ENCODE results near the gene MMS22L.
"Not testable (repeated sequence)": the region's sequence is repeated elsewhere in the genome, so short reads cannot be mapped to it uniquely, and the experiment has no call there.

The MMS22L gene

DNA sequence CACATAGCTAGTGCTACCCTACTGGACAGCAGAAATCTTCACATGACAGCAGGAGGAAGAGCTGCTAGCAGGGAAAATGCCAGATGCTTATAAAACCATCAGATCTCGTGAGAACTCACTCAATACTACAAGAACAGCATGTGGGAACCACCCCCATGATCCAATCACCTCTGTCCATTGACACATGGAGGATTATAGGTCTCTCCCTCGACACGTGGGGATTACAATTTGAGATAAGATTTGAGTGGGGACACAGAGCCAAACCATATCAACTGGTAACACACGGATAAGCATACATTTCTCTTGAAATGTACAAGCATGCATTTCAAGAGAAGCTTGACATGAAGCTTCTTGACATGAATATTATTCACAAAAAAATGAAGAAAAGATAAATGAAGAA lies 64.1 kb downstream of the MMS22L start:
- DNase-seq: no peak

DNA sequence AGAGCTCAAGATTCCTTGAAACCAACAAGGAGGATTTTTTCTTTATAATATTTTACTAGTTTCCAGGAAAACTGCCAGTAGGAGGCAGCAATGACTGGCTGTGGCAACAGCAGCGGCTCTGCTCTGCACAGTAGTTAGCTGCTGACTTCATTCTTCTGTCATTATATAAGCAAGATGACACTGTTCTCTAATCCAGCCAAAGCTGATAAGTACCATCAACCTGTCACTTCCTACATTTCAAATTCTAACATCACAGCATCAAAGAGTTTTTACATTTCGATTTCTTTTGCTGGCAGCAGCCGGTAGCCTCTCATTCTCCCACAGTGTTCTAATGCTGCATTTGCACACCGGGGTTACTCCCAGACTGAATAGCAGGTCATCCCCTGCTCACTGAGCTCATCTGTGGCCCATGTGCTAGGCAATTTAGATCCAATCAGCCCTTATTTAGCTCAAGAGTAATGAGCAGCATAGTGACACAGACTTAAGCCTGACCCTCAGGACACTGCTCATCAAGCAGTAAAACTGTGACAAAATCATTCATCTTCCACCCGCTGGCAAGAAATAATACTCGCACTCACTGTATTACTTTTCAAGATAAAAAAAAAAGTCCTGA lies 67.8 kb downstream of the MMS22L start:
- no peak for DNase-seq

DNA sequence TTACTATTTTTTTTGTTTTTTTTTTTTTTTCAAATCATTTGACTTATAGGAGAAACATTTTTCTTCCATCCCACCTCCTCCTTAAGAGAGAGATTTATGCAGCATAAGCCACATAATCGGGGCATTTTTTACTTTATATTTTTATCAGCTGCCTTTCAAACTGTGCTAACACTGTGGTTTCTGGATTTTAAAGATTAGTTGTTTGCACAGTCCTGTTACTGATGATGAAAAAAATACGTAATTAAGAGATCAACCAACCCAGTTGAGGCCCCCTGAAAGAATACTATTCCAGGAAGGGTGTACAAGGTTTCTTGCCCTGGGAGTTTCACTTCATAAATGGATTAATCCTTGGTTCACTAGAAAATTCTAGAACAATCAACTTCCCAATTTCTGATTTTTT lies 68.3 kb downstream of the MMS22L start:
- no peak for DNase-seq

DNA sequence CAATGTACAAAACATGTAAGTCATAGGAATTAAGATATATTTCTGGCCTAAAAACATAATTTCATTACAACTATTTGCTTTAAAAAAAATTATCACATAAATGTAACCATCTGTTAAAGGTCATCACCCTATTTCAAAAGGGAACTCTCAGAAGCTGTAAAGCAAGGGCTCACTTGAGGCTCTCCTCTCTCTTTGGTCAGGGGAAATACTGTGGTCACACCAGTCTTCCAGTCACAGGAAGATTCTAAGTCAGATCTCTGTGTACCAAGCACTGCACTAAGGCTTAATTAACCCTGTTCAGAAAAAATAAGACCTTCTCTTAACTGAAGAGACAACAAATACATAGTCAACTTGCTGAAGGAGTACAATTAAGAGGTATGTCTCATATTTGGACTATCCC lies 75.6 kb downstream of the MMS22L start:
- DNase-seq: no peak

DNA sequence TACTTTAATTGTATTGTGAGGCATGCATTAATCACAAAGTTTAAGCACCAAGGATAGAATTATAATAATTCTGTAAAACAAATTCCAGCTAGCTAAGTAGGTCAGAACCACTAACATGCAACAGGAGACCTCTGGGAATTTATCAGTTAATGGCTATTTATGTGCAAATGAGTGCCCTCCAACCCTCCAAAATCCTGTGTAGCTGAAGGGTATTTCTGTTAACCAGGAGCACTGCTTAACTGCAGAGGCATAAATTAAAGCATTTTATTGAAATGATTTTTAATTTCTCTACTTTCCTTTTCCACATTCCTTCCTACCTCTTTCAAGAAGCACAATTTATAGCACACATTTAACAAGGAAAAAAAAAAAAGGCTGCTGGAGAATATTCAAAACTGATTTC lies 77.0 kb downstream of the MMS22L start:
- no peak for DNase-seq

DNA sequence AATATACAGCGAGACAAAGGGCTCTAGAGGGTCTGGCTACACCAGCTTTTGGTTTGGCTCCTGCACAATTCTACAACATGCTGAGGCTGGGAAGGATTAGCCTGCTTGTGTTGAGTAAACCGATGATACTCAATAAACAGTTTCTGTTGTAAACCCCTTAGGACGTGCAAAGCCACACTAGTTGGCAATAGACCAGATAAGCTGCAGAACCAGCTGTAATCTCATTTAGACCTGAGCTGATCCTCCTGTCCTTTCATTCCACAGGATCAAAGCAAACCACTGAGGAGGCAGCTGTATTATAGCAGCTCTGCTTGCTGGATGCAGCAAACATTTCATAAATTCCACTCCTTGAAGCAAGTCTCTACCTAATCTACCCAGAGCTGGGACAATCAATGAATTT lies 79.7 kb downstream of the MMS22L start:
- DNase-seq: no peak

DNA sequence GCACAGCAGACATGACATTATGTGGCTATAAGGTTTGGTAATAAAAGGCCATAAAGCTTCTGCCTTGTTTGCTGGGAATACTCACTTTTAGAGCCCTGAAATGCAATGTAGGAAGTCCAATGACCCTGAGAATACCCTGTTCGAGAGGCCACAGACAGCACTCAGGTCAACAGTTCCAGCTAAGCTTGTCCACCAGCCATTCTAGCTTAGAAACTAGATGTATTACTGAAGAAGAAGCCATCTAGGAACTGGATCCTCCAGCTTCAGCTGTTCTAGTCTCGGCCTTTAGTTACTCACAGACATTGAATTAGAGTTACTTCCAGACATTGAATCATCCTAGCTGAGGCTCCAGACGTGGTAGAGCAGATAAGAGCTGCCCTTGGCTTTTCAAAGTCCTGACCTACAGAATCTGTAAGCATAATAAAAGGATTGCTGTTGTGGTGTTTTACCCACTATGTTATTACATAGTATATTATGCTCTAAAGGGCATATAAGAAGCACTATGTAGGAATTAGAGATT lies 84.9 kb downstream of the MMS22L start:
- DNase-seq: no peak

DNA sequence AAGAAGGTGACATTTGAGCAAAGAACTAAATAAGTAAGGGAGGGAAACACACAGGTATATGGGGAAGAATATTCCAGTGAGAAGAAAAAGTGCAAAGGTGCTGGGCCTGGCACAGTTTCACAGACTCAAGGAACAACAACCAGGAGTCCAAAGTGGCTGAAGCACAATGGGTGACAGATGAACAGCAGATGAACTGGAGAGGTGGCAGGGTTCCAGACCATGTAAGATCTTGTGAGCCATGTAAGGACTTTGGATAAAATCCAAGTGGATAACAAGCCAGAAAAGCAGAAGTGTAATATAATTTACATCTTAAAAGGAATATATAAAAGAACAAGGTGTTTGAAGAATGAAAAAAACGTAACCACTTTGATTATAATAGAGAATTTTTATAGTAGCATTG lies 87.9 kb downstream of the MMS22L start:
- DNase-seq: no peak

DNA sequence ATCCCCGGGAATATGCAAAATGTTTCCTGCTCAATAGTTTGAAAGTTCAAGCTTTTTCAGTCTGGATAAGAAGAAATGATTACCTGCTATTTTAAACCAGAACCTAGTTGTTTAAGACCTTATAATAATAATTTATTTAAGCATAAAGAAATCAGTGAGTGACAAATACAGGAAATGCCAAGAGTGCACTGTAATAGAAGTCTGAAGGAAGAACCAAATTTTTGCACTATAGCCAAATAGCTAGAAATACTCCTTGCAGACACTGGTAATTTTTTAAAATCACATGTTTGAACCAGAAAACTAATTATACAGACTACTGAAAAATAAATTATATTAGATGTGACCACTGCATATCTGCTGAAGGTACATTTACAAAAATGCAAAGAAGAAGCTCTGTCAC lies 93.2 kb downstream of the MMS22L start:
- DNase-seq: no peak

DNA sequence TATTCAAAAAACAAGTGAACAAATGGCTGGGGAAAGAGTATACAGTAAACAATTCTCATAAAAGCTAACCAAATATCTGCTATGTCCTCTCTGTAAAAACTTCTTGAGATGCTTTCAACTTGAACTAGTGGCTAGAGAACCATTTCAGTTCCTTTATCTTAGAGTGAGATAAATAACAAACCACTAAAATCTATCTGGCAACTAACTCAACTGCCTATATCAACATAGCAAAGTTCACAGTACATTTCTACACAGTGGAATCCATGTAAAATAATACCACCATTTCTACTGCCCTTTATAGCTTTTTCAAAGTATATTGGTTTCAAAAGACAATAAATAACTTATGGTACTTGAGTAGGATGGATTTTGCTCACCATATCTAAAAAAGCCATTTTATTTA lies 95.1 kb downstream of the MMS22L start:
- no peak for DNase-seq

DNA sequence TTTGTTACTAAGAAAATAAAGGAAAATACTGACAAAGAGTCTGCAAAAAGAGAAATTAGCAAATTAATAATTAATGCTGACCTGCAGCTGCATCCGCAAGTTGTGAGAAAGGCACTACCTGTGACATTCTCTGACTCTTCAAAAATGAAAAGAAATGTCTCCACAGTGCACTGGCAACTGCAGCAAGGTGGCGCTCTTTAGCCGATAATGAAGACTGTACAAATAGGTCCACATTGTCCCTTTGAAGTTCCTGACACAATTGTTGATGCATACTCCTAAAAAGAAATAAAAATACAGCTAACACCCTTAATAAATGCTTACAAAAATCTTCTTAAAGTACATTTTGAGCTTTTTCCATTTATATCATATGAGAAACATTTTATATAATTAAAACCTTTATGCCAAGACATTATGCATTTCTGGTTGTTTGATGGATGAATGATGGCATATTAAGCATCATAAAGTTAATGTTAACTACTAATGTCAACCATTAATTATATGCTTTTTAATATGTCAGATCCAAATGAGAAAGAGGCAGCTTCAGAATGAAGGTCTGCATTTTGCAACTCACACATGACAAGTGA lies 96.5 kb downstream of the MMS22L start:
- DNase-seq: no peak

DNA sequence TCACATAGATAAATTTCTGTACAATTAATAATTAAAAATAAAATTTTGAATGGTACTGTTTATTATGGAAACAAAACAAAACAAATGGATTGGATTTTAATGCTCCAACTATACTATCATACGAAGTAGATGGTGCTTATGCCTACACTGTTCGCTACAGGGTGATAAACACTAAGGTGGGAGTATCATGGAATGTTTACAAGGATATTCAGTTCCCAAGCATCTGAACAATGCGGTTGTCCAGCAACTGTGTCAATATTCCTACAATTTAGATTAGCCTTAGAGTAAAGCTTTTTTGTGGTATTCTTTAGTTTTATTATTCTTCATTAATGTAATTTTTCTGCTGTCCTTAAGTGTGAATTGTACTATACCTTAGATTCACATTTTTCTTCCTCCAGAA lies 105.1 kb downstream of the MMS22L start:
- no peak for DNase-seq

DNA sequence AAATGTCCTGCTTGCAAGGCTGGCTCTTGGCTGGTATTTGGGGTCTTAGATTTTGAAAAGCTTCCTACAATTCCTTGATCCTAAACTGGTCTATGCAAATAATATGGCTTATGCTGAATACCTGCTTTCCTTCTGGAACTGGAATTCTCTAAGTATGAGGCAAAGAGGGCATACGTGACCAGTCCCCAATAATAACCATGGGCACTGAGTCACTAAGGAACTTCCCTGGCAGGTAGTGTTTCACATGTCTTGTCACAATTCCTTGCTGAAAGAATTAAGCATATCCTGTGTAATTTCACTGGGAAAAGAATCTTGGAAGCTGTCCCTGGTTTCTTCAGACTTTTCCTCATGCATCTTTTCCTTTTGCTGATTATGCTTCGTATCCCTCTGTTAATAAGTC lies 106.5 kb downstream of the MMS22L start:
- no peak for DNase-seq

DNA sequence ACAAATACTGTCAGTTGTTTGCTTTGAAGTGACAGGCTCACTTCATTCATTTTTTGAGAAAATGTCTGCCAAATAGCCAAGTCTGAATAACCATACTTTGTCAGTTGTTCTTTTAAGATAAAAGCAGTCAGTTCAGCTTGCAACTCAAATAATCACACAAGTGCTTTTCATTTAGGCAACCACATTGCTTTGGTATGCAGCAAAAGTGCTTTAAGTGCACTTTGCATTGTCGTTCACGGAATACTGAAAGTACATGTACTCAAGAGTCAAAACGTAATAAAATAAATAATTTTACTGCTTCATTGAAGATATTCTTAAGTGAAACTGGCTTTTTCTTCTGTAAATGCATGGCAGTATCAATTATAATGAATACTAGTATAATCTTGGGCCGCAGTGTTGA lies 107.2 kb downstream of the MMS22L start:
- no peak for DNase-seq

DNA sequence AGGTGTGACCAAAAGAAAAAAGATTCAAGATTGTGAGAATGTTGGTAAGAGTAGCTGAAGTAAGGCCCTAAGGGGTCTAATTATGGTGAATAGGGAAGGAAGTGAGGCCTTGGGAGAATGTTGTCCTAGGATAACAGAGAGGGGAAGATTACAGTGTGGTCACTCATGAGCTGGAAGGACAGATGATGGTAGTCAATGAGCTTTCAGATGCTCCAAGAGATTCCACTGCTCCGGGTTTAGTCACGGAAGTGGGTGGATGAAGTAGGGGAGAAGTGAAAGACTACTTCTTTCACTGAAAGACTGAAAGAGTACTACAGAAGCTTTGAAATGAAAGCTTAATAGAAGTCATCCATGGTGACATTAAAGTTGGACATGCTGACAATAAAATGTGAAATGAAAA lies 108.5 kb downstream of the MMS22L start:
- no peak for DNase-seq

DNA sequence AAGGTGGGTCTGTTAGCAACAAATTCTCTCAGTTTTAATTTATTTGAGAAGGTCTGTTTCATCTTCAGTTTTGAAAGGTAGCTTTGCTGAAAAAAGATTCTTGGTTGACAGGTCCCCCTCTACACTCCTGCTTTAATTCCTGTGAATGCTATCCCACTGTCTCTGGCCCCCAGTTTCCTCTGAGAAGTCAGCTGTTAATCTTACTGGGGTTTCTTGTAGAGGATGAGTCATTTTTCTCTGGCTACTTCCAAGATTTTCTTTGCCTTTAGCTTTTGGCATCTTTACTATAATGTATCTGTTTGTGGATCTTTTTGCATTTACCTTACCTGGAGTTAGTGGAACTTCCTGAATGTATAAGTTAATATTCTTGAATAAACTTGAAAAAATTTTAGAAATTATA lies 122.7 kb downstream of the MMS22L start:
- DNase-seq: no peak

DNA sequence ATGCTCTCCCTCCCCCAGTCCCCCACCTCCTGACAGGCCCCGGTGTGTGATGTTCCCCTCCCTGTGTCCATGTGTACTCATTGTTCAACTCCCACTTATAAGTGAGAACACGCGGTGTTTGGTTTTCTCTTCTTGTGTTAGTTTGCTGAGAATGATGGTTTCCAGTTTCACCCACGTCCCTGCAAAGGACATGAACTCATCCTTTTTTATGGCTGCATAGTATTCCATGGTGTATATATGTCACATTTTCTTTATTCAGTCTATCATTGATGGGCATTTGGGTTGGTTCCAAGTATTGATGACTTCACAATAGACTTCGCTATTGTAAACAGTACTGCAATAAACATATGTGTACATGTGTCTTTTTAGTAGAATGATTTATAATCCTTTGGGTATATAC lies 127.6 kb downstream of the MMS22L start:
- not testable (repeated sequence) for DNase-seq

DNA sequence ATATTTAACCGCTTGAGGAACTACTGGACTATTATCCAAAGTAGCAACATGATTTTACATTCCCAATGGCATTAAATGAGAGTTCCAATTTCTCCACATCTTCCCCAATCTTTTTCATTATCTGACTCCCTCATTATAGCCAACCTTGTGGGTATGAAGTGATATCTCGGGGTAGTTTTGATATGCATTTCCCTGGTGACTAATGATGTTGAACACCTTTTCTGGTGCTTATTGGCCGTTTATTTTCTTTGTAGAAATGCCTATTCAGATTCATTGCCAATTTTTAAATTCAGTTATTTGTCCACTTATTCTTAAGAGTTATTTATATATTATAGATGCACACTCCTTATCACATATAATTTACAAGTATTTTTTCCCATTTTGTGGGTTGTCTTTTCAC lies 129.0 kb downstream of the MMS22L start:
- no peak for DNase-seq

DNA sequence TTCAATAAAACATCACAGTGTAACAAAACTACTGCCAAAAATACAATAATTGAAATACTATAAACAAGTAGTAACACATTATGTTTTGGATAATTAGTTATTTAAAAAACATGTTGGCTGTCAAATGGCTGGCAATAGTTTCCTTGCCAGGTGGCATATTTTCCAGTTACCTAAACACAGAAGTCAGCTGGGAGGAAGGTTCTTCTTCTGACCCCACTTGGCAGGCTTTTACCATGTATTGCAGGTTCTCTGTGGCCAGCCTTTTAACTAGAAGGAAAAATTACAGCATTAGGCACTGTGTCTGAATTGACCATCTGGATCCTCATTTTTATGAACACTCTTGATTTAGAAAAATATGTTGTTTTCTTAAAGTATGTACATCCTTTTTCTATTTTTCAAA lies 131.4 kb downstream of the MMS22L start:
- DNase-seq: no peak

DNA sequence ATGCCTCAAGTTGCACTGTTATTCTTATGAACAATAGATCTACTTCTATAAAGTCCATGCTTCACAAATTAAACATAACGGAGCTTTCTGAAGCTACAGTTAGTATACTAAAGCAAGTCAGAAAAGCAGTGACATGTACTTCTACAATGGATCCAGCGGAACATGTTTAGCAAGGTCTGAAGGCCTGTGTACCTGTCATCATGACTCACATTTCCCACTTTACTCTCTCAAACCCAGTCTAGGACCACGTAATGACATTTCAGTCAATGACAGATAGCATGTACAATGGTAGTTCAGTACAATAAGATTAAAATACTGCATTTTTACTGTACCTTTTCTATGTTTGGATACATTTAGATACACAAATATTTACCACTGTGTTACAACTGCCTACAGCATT lies 132.1 kb downstream of the MMS22L start:
- DNase-seq: no peak

DNA sequence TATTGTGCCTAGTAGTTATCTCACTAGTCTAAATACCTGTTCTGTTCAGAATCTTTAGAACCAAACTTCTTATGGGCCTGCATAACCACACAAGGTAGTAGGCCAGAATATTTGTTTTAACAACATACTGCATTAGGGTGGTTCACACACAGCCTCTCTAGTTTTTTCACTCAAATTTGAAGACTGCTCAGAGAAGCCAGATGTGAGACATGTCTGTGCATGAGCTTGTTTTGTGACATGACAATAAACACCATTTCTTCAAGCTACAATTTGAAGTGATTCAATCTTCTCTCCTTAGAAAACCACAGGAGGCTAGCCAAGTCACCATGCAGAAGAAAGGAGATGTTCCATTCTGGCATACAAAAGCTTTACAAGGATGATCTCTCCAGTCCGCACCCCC lies 135.6 kb downstream of the MMS22L start:
- no peak for DNase-seq

DNA sequence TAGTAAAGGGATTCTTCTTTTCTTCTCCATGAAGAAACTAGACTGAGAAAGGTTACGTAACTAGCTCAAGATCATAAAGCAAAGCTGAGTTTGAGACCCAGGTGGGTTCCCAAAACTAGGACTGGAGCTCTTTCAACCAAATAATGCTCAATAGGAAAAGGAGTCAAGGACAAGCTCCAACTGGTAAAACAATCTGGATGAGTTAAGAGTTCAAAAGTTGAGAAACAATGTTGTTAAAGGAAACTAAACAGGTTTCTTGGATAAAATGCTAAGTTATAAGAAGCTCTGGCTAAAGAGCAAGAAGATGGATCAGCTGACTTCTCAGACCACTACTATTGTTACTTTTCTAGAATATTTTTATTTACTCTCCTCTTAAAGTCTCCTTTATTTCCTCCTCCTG lies 137.3 kb downstream of the MMS22L start:
- no peak for DNase-seq

DNA sequence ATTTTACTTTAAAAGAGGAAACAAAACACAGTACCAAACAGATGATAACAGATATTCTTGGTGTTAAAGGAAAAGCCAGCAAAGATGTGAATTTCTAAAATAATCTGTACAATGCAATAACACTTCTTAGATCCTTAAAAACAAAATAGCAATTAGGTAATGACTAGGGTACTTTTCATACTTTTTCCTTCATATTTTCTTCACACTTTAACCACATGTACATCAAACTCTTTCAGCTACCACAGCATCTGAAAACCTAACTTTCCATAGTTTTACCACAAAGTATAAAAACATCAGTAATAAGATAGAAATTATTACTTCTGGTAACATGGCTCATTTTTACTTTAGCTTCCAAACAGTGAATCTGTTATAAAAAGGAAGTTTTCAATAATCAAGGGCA lies 141.3 kb downstream of the MMS22L start:
- DNase-seq: no peak

DNA sequence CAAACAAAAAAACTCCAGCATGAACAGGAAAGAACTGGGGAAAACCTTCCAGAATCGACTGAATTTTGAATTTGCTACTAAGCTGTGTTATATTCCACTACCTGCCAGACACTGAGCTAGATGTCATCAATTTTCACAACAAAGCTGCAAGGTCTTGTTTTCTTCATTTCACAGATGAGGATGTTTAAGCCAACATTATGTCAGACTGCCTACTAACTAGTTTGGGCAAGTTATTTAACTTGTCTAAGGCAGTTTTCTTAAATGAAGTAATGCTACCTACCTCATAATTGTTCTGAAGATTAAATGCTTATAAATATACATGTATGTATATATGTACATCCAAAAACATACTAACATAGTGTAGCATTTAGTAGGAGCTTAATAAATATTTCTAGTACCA lies 144.4 kb downstream of the MMS22L start:
- no peak for DNase-seq

DNA sequence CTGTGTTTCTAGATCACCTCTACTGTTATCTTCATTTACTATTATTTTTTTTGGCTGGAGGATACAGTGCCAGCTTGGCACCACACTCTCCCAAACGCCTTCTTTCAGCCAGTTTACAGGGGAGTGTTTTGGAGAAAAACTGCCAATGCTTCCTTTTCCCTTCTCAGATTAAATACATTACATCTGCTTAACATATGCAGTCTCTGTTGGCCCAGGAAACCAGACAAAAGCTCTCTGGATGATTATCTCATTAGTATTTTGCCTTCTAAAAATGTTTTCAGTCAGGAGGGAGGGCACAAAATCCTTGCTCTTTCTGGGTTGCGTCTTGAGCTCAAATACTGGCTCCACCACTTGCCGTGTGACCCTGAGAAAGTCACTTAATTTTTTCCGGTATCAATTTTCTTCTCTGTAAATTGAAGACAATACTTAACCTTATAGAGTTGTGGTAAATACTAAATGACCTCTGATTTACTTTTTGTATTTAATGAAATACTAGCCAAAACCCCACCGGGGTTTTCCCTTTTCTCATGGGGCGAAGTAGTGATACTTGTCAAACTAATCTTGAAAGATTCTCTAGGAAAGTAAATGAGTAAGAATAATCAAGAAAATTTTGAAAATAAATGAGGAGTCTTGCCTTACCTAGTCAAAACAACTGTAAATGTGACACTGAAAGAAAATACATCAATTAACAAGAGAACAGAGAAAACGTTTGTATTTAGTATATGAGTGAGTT lies 146.2 kb downstream of the MMS22L start:
- no peak for DNase-seq
